ENCODE results near the gene UGT1A8. TPM values are rescaled to one million over a fixed set of nuclear protein-coding genes. Genes with fewer than 3 reads are reported as not detected.
"Not testable (repeated sequence)": the region's sequence is repeated elsewhere in the genome, so short reads cannot be mapped to it uniquely, and the experiment has no call there.

Gene UGT1A8
- total RNA-seq, 2 experiments from 2014 or later = not detected

- POLR2A ChIA-PET; H3K9me3 Mint-ChIP-seq; H3K4me3 Mint-ChIP-seq; ATAC-seq (ENCODE audit: low read depth); H3K4me1 Mint-ChIP-seq; H3K36me3 Mint-ChIP-seq; H3K27ac Mint-ChIP-seq; DNase-seq: not testable (repeated sequence)
- peaks cover 21% of the 10 kb centered on the region for H3K27me3 Mint-ChIP-seq
Observed at GRCh38 chr2:233736868-233737653, 119.6 kb downstream of the UGT1A8 start.

GRCh38 chr2:233740870-233741269, 123.4 kb downstream of the UGT1A8 start:
- H3K36me3 Mint-ChIP-seq = no peaks in the 10 kb centered on the region
- no peak overlapping the region for H3K27ac Mint-ChIP-seq
- no peak overlapping the region for H3K4me3 Mint-ChIP-seq
- POLR2A ChIA-PET = no interaction called here
- no peaks in the 10 kb centered on the region for H3K9me3 Mint-ChIP-seq
- no peak for DNase-seq
- ATAC-seq (ENCODE audit: low read depth) = no peak
- peaks cover 12% of the 10 kb centered on the region for H3K27me3 Mint-ChIP-seq
- no peaks in the 10 kb centered on the region for H3K4me1 Mint-ChIP-seq

- H3K4me3 Mint-ChIP-seq = no peak overlapping the region
- POLR2A ChIA-PET = no interaction called here
- no peak overlapping the region for H3K27ac Mint-ChIP-seq
- H3K9me3 Mint-ChIP-seq = peaks cover 3% of the 10 kb centered on the region
- H3K27me3 Mint-ChIP-seq = peaks cover 12% of the 10 kb centered on the region
- no peaks in the 10 kb centered on the region for H3K4me1 Mint-ChIP-seq
- DNase-seq (no peak), ATAC-seq (ENCODE audit: low read depth) (no peak)
- H3K36me3 Mint-ChIP-seq = no peaks in the 10 kb centered on the region
Observed at GRCh38 chr2:233743464-233744259, 126.2 kb downstream of the UGT1A8 start.

GRCh38 chr2:233745073-233745755, 127.8 kb downstream of the UGT1A8 start:
- Mint-ChIP-seq H3K27me3 (peaks cover 15% of the 10 kb centered on the region), H3K4me3 (no peak overlapping the region), H3K36me3 (no peaks in the 10 kb centered on the region), H3K4me1 (no peaks in the 10 kb centered on the region), H3K9me3 (peaks cover 7% of the 10 kb centered on the region), H3K27ac (no peak overlapping the region)
- POLR2A ChIA-PET = no interaction called here
- ATAC-seq (ENCODE audit: low read depth) = no peak
- DNase-seq = no peak

- H3K27ac Mint-ChIP-seq; H3K9me3 Mint-ChIP-seq; H3K4me1 Mint-ChIP-seq; H3K4me3 Mint-ChIP-seq; POLR2A ChIA-PET; H3K36me3 Mint-ChIP-seq; DNase-seq; ATAC-seq (ENCODE audit: low read depth): not testable (repeated sequence)
- peaks cover 15% of the 10 kb centered on the region for H3K27me3 Mint-ChIP-seq
Observed at GRCh38 chr2:233745838-233746237, 128.4 kb downstream of the UGT1A8 start.

- DNase-seq (no peak), ATAC-seq (ENCODE audit: low read depth) (no peak)
- H3K27me3 Mint-ChIP-seq = peaks cover 17% of the 10 kb centered on the region
- H3K27ac Mint-ChIP-seq = no peak overlapping the region
- H3K36me3 Mint-ChIP-seq = no peaks in the 10 kb centered on the region
- no peak overlapping the region for H3K4me3 Mint-ChIP-seq
- H3K9me3 Mint-ChIP-seq = peaks cover 14% of the 10 kb centered on the region
- POLR2A ChIA-PET = no interaction called here
- no peaks in the 10 kb centered on the region for H3K4me1 Mint-ChIP-seq
Observed at GRCh38 chr2:233746475-233747282, 129.2 kb downstream of the UGT1A8 start.

GRCh38 chr2:233747283-233747544, 129.8 kb downstream of the UGT1A8 start:
- H3K36me3 Mint-ChIP-seq = no peaks in the 10 kb centered on the region
- ATAC-seq (ENCODE audit: low read depth) (no peak), DNase-seq (no peak)

GRCh38 chr2:233750689-233751088, 133.3 kb downstream of the UGT1A8 start:
- H3K36me3 Mint-ChIP-seq; DNase-seq; H3K27ac Mint-ChIP-seq; ATAC-seq (ENCODE audit: low read depth); H3K4me1 Mint-ChIP-seq; H3K4me3 Mint-ChIP-seq; POLR2A ChIA-PET: not testable (repeated sequence)
- Mint-ChIP-seq H3K27me3 (peaks cover 21% of the 10 kb centered on the region), H3K9me3 (peaks cover 19% of the 10 kb centered on the region)

More at GRCh38 chr2:233747283-233747544, 129.8 kb downstream of the UGT1A8 start:
- H3K4me3 Mint-ChIP-seq = no peak overlapping the region
- no peaks in the 10 kb centered on the region for H3K4me1 Mint-ChIP-seq
- POLR2A ChIA-PET = no interaction called here
- H3K9me3 Mint-ChIP-seq = peaks cover 17% of the 10 kb centered on the region
- H3K27ac Mint-ChIP-seq = no peak overlapping the region
- peaks cover 22% of the 10 kb centered on the region for H3K27me3 Mint-ChIP-seq

GRCh38 chr2:233751212-233752009, 134.0 kb downstream of the UGT1A8 start:
- DNase-seq; H3K4me3 Mint-ChIP-seq; H3K4me1 Mint-ChIP-seq; POLR2A ChIA-PET; H3K36me3 Mint-ChIP-seq; H3K27ac Mint-ChIP-seq; ATAC-seq (ENCODE audit: low read depth): not testable (repeated sequence)
- H3K27me3 Mint-ChIP-seq = peaks cover 20% of the 10 kb centered on the region
- H3K9me3 Mint-ChIP-seq = peaks cover 19% of the 10 kb centered on the region

- peaks cover 12% of the 10 kb centered on the region for H3K9me3 Mint-ChIP-seq
- POLR2A ChIA-PET = no interaction called here
- peaks cover 12% of the 10 kb centered on the region for H3K27me3 Mint-ChIP-seq
- ATAC-seq (ENCODE audit: low read depth) = no peak
- no peak overlapping the region for H3K4me3 Mint-ChIP-seq
- no peak overlapping the region for H3K27ac Mint-ChIP-seq
- no peak for DNase-seq
- H3K4me1 Mint-ChIP-seq = no peaks in the 10 kb centered on the region
- no peaks in the 10 kb centered on the region for H3K36me3 Mint-ChIP-seq
Observed at GRCh38 chr2:233754872-233755611, 137.6 kb downstream of the UGT1A8 start.

GRCh38 chr2:233756429-233757081, 139.1 kb downstream of the UGT1A8 start:
- POLR2A ChIA-PET = no interaction called here
- no peak overlapping the region for H3K27ac Mint-ChIP-seq
- ATAC-seq (ENCODE audit: low read depth) (no peak), DNase-seq (no peak)
- no peaks in the 10 kb centered on the region for H3K4me1 Mint-ChIP-seq
- H3K27me3 Mint-ChIP-seq = peaks cover 12% of the 10 kb centered on the region
- H3K36me3 Mint-ChIP-seq = no peaks in the 10 kb centered on the region
- peaks cover 6% of the 10 kb centered on the region for H3K9me3 Mint-ChIP-seq
- no peak overlapping the region for H3K4me3 Mint-ChIP-seq

- Mint-ChIP-seq H3K9me3 (no peaks in the 10 kb centered on the region), H3K27me3 (peaks cover 3% of the 10 kb centered on the region)
Observed at GRCh38 chr2:233758141-233758540, 140.7 kb downstream of the UGT1A8 start.

More at GRCh38 chr2:233758141-233758540, 140.7 kb downstream of the UGT1A8 start:
- ATAC-seq (ENCODE audit: low read depth) = no peak
- no peak for DNase-seq
- Mint-ChIP-seq H3K4me1 (no peaks in the 10 kb centered on the region), H3K4me3 (no peak overlapping the region), H3K27ac (no peak overlapping the region), H3K36me3 (no peaks in the 10 kb centered on the region)
- POLR2A ChIA-PET = no interaction called here

Measured in activated naive CD8-positive, alpha-beta T cell treated with anti-CD3 and anti-CD28 coated beads, Interleukin-2, amount 10 ng/mL, durations not matched to agents 7 days and 5 days (primary cell).